ENCODE data around the gene OR2W3.

Gene OR2W3

DNA sequence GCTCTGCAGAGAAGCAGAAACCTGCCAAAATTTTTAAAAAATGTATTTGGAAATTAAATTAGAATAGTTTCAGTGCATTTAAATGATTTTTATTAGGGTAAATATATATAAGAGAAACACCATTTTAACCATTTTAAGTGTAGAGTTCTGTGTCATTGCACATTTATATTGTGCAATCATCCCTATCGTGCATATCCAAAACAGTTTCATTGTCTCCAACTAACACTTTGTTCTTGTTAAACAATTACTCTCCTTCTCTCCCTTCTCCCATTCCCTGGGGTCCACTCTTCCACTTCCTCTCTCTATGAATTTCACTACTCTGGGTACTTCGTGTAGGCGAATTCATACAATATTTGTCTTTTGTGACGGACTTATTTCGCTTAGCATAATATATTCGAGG, 47.2 kb downstream of the OR2W3 start:
- Histone ChIP-seq H4K91ac (ENCODE audit: low read length) (no peak overlapping the region), H3K18ac (ENCODE audit: low read depth in 1 of 2, low read length in 2 of 2) (no peak overlapping the region), H3K9ac (ENCODE audit: low read length) (no peak overlapping the region), H2AFZ (ENCODE audit: low read depth, low read length) (no peak overlapping the region), H3K23ac (ENCODE audit: low read length in 2 of 2) (no peak overlapping the region), H3K4me2 (ENCODE audit: low read length, poor library complexity, severe bottlenecking) (no peak overlapping the region), H3K14ac (ENCODE audit: low read length in 2 of 2) (no peak overlapping the region), H3K27me3 (ENCODE audit: control insufficient read depth in 1 of 2, insufficient read depth in 1 of 2, low read length in 2 of 2) (no peaks in the 10 kb centered on the region), H2BK120ac (ENCODE audit: low read depth, low read length) (no peak overlapping the region), H2AK5ac (ENCODE audit: low read length, severe bottlenecking) (no peak overlapping the region), H3K4me3 (ENCODE audit: insufficient read depth in 1 of 2, low read depth in 1 of 2, low read length in 2 of 2) (no peak overlapping the region), H3K79me1 (replicated peaks; ENCODE audit: low read length, poor library complexity, severe bottlenecking) (no peaks in the 10 kb centered on the region), H2BK12ac (ENCODE audit: low read length in 2 of 2) (no peak overlapping the region), H3K36me3 (ENCODE audit: control insufficient read depth in 1 of 2, insufficient read depth in 2 of 2, low read depth in 1 of 2, low read length in 2 of 2) (no peaks in the 10 kb centered on the region), H3K9me3 (ENCODE audit: control insufficient read depth, low read length) (peaks cover 31% of the 10 kb centered on the region), H2BK5ac (ENCODE audit: low read depth, low read length, poor library complexity, severe bottlenecking) (no peak overlapping the region), H3K4me1 (ENCODE audit: control insufficient read depth, insufficient read depth, low read depth, low read length) (no peaks in the 10 kb centered on the region), H2BK15ac (ENCODE audit: low read depth, poor library complexity, severe bottlenecking) (no peak overlapping the region), H4K8ac (ENCODE audit: low read length) (no peak overlapping the region), H3K4ac (ENCODE audit: low read depth in 1 of 2, low read length in 2 of 2) (no peak overlapping the region), H3K27ac (ENCODE audit: low read length, poor library complexity, severe bottlenecking) (no peak overlapping the region)
- DNase-seq: no peak
- WGBS: 93% methylated on average over 3 of the region's 6 CpGs
